ENCODE measurements around the gene STAB2.
"Not testable (repeated sequence)": the region's sequence is repeated elsewhere in the genome, so short reads cannot be mapped to it uniquely, and the experiment has no call there.

The STAB2 gene

DNA sequence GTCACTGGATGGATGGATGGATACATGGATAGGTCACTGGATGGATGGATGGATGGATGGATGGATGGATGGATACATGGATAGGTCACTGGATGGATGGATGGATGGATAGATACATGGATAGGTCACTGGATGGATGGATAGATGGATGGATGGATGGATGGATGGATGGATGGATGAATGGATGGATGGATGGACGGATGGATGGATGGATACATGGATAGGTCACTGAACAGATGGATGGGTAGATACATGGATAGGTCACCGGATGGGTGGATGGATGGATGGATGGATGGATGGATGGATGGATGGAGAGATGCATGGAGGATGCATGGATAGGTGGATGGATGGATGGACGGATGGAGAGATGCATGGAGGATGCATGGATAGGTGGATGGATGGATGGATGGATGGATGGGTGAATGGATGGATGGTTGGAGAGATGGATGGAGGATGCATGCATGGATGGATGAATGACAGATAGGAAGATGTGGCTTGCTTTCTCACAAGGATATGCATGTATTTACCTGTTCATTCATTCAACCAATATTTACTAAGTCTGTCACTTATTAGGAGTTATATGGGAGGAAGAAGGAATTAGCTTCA is 66.6 kb downstream of the STAB2 start:
- DNase-seq, result not testable (repeated sequence)

DNA sequence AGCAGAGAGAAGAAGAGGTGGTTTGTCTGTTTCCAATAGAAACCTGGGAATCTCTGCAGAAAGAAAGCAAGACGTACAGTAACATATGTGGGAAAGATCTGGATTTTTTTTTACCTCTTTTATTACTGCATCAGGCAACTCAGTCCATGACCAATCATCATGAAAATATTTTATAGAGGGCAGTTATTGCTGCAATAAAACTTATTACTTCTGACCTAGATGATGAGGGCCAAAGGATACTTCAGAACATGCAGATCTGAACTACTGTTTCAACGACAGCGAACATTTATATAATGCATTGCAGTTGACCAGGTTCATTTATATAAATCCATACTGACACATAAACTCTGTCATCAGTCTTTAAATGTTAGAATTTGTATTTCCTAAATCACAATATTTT is 67.7 kb downstream of the STAB2 start:
- no peak for DNase-seq

DNA sequence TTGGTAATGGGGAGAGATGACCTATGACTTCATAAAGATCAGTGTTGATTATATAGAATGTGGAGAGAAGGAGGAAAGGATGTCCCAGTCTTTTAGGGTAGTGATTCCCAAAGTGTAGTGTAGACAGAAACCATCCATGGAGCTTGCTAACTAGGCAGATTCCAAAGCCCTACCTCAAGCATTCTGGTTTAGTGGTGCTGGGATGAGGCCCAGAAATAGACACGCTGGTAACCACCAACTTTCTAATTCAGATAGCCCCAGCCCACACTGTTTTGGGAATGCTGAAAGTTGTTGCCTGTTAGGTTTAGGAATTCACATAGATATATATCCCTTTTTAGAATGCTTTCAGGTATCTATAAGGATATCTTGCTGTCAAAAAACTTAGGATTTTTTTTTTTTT is 69.2 kb downstream of the STAB2 start:
- no peak for DNase-seq

DNA sequence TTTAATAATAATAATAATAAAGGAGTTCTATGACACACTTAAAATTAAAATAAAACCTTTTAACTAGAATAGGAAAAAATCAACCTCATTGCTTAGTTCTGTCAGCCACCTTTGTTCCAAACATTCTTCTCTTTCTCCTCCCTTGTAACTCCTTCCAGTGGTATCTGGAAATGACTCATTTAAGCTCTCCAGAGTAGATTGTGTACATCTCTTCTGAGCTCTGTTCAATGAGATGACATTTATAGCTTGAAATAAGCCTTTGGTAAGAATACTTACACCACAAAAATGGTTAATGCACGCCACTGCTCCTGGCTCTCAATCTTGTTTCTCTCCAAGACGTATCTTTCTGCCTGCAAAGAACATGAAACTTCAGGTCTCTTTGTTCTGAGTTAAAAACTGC is 70.3 kb downstream of the STAB2 start:
- no peak for DNase-seq

DNA sequence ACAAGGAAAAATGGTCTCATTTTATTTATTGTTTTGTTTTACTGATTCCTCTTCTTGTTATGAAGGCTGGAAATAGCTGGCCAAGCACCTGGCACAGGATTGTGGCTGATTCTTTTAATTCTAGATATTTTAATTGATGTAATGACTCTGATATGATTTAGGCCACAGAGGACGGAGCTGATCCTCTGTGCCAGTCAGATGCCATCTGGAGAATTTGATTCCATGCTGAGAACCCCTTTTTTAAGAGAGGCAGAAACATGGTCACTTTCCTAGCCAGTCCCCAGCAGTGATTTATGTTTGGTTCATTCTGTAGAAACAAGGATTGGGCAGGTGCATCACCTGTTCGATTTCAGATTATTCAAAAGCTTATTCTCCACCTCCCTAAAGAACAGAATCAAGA is 77.6 kb downstream of the STAB2 start:
- no peak for DNase-seq

DNA sequence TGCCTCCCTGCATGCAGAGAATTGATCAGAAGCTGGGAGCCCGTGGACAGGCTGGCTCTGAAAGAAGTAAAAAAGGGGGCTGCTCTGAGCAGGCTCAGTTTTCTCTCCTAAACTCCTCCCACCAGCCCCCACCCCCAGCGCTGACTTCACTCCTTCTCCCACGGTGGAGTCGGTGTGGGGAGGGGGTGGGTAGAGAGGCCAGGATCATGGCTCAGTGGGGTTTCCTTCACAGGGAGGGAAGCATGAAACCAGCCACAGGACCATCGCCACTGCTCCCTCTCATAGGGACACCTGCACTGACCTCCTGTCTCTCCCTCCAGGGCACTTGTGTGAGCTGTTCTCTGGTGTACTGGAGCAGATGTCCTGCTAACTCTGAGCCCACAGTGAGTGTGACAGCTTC is 78.9 kb downstream of the STAB2 start:
- DNase-seq, result no peak

DNA sequence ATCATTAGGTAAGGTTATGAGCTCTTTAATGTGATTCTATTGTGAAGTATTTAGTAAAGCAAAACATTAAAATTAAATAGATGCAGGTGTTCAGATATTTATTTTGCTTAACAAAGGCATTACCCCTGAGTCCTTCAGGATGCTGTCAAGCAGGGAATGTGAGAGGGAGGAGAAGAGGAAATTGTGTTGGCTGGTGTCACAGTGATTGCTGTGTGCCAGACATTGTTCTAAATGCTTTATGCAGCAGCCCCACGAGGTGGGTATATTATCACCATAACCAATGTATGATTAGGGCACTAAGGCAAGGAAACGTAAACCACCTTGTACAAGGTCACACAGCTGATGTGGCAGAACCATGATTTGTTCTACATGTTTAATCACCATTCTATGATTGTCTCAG is 80.1 kb downstream of the STAB2 start:
- no peak for DNase-seq

DNA sequence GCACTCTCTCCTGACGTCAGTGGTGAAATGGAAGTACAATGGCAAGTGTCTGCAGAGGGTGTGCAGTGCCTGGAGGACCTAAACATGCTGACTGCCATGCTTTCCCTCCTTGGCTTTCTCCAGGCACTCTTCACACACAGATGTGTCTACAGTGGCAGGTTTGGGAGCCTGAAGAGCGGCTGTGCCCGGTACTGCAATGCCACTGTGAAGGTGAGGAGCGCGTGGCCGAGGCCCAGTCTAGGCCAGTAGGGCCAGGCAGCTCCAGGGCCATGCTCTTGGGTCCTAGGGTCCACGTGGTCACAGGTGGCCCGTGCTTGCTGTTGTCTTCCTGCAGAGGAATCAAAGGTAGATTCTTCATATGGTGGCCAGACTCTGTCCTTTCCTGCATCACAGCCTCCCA is 81.4 kb downstream of the STAB2 start:
- DNase-seq, result no peak

DNA sequence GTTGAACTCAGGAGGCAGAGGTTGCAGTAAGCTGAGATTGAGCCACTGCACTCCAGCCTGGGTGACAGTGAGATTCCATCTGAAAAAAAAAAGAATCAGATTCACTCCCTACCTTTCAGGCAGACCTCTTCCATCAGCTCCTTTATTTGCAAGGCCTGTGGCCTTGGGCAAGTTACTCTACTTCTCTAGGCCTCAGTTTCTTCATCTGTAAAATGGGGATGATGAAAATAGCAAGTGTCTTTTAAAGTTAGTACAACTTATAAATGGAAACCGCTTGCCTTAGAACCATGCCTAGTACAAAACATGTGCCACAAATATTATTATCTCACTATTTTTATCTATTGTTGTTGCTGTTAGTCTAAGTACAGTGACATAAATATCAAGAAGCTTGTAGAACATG is 84.3 kb downstream of the STAB2 start:
- DNase-seq, result no peak

DNA sequence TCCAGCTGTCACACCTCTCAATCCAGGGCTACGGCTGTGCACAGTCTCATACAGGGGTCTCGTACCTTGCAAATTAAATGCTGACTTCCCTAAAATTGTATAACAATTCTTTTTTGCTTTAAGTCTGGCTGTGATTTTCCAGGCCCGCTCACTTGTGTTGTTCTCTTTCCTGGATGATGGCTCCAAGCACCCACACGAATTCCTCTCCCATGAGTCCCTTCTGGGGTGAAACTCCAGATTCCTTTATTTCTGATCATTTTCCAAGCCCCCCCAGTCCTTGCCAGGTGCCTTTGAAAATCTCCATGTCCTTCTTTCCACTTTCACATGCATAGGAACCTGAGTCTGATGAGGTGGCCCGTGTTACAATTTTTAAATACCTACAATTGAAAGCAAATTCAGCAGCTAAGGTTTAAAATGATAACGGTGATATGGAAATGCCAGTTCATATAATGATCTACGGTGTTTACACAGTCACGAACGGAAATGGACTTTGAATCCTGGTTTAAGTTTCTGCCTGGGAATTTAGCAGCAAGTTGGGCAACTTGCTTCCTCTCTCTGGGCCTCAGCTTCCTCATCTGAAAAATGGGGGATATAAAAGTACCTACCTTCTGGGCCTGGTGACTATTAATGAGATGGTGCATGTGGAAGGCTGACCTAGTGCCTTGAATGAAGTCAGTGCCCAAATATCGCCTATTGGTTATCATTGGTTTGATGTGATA is 85.5 kb downstream of the STAB2 start:
- no peak for DNase-seq

DNA sequence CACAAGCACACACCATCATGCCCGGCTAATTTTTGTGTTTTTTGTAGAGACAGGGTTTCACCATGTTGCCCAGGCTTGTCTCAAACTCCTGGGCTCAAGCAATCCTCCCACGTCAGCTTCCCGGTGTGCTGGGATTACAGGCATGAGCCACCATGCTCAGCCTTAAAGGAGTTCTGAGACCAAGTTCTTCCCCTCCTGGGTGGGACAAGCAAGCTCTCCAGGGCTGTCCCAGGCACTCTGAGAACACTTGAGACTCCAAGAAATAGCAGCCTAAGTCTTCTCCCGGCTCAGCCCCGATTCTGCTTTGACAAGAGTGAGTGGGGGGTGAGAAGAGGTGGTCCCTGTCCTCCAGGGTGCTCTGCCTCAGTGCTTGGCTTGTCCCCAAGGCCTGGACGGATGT is 86.4 kb downstream of the STAB2 start:
- no peak for DNase-seq

DNA sequence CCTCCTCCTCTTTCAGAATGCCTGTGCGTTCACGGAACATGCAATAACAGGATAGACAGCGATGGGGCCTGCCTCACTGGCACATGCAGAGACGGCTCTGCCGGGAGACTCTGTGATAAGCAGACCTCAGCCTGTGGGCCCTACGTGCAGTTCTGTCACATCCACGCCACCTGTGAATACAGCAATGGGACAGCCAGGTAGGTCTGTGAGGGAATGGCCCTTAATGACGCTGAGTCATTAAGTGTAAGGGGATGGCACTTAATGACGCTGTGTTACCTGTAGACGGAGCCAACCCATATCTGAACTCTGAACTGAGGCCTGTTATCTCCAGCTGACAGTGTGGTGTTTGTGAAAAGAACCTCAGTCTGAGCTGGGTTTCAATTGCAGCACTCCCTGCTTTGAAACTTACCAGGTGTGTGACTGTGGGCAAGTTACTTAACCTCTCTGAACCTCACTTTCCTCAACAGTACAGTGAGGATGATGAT is 86.9 kb downstream of the STAB2 start:
- no peak for DNase-seq

DNA sequence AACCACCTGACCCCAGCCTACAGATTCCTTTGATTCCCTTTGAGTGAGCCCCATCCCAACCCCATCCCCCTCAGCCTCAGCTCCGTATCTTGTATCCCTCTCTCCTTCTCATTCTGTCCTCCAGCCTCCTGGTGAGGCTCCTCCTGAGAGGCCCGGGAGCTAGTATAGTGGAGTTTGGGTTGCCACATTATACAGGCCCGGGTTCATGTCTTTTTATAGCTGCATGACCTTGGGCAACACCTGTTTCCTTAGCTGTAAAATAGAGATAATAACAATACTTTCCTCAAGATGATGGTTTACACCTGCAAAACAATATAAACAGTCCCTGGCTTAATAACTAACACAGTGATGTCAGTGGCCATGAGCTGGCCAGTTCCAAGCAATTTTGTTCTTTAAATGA is 89.8 kb downstream of the STAB2 start:
- DNase-seq, result no peak

DNA sequence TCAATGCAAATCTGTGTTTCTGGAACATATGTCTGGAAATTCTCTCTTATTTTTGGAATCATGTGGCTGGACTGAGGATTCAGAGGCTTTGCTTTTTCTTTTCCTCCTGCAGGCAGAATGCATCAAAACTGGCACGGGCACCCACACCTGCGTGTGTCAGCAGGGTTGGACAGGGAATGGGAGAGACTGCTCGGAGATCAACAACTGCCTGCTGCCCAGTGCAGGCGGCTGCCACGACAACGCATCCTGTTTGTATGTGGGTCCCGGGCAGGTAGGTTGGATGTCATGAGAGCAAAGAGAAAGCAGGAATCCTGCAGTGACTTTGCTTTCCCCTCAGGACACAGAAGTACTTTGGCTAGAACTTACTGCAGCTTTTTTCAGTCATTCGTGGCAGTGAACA is 90.3 kb downstream of the STAB2 start:
- DNase-seq, result no peak

DNA sequence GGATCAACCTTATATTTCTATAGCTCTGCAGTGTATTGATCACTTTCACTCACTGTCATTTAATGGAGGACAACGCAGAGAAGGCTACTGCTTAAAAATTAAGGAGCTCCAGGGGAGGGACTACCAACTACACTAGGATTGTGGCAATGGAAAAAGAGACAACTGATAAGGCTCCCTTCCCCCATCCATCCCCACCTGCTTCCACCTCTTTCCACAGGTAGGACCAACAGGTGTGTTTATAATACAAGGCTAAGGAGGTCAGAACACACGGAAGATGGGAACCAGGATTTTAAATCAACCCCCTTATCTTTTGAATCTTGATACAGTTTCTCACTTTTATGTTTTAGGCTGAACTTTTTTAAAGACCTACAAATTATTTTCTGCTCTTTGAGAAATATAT is 90.8 kb downstream of the STAB2 start:
- DNase-seq, result no peak

DNA sequence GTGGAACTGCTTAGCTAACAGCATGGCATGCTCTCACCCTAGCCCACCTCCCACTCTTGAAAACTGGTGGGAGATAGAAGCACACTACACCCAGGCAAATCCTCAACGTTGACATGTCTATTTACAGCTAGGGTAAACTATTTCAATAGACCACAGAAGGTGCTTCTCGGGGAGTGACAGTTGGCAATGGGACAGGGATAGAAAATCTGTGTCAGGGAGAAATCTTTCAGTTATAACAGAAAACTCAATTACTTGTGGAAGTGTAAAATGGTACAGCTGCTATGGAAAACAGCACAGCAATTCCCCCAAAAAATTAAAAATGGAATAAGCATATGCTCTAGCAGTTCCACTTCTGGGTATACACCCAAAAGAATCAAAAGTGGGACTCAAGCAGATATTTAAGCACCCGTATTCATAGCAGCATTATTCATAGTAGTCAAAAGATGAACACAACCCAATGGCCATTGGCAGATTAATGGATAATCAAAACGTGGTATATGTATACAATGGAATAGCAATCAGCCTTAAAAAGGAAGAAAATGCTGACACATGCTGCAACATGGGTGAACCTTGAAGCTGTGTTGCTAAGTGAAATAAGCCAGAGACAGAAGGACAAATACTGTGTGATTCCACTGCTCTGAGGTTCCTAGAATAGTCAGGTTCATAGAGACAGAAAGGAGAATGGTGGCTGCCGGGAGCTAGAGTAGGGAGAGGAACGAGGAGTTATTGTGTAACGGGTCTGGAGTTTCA is 92.5 kb downstream of the STAB2 start:
- DNase-seq, result no peak

DNA sequence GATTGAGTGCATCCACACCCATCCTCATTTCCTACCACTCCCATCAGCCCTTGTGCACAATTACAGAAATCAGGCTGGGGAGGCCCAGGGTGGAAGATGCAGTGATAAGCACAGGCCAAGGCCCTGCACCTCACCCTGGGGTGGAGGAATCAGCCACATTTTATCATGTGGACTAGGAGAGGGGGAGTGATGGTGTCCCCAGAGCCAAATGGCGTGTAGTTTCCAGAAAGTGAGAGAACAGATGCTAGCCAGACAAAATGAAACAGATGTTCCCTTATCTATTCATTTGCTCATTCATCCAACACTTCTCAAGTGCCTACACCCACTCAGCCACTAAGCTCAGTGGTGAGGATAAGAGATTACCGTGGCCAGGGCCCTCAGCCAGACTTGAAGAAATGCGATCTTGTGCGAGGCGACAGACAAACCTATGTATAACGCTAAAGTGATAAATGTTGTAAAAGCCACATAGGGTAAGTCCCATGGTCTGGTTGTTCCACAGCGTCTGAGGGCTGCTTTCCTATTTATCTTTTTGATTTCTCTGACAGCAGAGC is 93.6 kb downstream of the STAB2 start:
- no peak for DNase-seq

DNA sequence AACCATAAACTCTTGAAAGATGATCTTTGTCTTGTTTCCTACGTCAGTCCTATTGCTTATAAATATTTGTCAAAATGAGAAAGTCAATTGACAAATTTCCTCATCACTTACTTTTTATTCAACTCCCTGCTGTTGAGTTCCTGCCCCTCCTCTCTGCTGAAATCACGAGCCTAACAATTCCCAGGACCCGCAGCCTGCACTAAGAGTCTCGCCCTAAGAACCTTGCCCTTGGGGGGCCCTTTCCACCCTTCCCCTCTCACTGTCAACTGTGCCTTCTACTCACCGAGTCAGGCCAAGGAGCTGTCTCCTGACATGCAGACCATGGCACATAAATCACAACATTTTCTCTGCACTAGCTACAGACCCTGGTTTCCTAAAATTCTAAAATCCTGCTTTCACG is 99.0 kb downstream of the STAB2 start:
- no peak for DNase-seq

DNA sequence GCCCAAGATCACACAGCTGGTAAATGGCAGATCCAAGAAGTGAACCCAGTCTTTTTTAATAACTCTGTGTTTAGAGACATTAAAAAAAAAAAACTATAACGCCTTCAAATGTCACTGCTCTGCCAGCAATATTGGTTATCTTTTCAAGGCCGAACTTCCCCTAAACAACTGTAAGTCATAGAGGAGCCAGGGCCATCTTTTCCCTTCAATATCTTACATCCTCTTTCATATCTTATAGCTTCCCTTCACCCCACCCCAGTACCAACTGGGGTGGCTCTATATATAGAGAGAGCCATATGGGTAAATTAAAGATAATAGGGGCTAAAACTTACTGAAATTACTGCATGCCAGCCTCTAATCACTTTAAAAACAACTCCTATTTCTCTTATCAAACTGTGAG is 100.2 kb downstream of the STAB2 start:
- DNase-seq, result no peak

DNA sequence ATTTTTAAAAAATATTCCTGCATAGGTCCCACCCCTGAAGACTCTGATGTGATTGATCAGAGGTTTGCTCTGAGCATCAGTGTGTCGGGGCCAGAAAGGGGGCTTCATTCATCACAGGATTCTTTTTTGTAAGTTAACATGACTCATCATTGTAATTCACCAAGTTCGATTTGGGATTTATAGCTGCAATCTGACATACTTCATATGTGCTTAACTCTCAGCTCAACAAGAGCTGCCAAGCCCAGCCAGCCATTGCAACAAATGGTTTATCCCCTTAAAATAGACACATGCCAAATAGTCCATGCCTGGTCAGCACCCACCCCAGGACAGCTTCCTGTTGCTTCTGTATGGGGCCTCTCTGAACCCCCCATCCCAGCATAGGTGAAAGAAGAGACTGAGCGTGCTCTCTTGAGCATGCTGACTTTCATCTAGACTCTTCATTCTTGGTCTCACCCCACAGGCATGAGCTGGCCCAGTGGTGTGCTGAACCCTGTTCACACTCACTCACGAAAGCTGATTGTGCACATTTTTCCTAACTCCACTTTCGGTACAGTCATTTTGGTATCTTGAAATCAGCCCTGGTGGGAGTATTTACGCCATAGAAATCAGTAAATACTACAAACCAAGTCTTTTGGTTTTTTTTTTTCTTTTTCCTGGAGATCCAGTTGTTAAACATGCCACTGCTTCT is 101.4 kb downstream of the STAB2 start:
- no peak for DNase-seq

DNA sequence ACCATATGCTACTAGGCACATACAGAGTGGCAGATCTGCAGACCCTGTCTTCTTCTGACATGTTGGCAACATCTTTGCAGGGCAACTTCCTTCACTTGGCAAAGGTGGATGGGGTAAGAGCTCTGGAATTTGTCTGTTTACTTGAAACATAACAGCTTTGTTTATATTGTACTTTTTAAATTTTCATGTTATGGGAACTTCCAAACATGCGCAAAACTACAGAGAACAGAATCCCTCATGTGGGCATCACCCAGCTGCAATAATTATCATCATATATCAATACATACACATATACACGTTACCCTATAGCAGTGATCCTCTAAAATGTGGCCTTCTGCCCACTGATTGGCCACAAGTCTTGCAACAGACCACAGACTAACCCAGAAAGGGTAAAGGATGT is 103.4 kb downstream of the STAB2 start:
- no peak for DNase-seq

DNA sequence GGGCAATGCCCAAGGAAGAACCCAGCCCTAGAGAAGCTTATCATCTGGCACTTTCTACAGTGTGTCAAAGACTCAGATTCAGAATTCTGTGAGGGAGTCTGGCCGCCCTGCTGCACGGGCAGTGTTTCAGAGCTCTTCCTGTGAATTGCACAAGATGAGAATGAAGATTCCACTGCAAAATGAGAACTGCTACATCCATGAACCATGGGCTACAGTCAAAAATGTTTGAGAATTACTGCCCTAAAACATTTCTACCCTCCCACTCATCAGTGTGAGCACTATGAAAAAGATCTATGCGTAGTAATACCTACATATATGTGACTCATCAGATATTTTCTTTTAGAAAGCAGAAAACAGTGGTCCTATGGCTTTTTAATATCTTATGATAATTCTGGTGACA is 104.0 kb downstream of the STAB2 start:
- DNase-seq, result no peak

DNA sequence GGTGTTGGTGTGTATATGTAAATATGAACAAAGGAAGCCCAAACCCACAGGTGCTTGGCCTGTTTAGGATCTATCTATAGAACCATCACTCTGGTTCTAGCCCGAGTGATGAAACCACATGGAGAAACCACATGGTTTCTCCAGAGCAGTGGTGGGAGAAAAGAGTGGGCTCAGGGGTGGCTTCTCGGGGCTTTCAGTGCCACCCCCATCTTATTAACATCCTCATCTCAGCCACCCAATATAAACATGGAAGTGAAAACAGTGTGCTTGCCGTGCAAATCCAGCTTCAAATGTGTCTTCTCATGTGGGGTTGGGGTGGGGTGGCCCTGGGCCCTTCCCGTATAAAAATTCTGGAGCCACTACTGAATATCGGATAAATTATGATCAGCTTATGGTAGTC is 109.0 kb downstream of the STAB2 start:
- DNase-seq, result no peak
